ENCODE measurements around the gene GUCY1B1.
"Not testable (repeated sequence)": the region's sequence is repeated elsewhere in the genome, so short reads cannot be mapped to it uniquely, and the experiment has no call there.

GUCY1B1 gene

GRCh38 chr4:155762334-155762733, 3.5 kb downstream of the GUCY1B1 start:
- peak; percentile 26 for DNase-seq

GRCh38 chr4:155763551-155763950, 4.7 kb downstream of the GUCY1B1 start:
- DNase-seq = no peak

- DNase-seq = no peak
Measured at GRCh38 chr4:155765149-155765548, 6.3 kb downstream of the GUCY1B1 start.

DNA sequence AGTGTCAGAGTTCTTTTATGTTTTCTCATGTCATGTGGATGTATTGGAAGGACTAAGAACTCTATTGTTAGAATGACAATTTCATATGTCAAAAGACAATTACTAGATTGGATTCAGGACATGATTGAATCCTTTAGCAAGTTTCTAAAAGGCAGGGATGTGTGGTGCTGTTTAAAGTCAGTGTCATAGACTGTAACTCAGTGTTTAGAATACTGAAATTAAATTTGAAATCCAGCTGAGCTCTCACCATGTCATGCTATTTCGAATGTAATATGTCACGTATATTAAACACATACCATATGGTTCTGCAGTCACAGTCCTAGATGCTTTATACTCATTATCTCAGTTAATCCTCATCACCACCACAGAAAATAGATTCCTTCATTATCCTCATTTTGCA, 7.8 kb downstream of the GUCY1B1 start:
- DNase-seq = no peak

DNA sequence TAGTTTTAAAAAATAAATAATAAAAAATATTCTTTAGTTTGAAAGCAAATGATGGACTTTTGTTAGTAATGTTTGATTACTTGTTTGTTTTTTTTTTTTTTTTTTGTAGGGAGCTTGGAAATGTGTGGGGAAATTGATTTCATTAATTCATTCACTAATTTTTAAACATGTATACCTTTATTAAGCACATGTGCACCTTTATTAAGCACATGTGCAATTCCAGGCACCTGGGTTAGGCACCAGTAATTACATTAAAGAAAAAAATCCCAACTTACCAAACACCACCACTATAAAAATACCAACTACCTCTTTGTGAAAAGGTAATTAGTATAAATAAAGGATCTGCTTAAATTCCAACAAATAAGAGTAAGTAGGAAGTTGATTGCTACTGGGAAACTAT, 9.5 kb downstream of the GUCY1B1 start:
- DNase-seq = no peak

- no peak for DNase-seq
Measured at GRCh38 chr4:155769090-155769489, 10.3 kb downstream of the GUCY1B1 start.

GRCh38 chr4:155772459-155773195, 13.8 kb downstream of the GUCY1B1 start:
- no peak for DNase-seq

DNA sequence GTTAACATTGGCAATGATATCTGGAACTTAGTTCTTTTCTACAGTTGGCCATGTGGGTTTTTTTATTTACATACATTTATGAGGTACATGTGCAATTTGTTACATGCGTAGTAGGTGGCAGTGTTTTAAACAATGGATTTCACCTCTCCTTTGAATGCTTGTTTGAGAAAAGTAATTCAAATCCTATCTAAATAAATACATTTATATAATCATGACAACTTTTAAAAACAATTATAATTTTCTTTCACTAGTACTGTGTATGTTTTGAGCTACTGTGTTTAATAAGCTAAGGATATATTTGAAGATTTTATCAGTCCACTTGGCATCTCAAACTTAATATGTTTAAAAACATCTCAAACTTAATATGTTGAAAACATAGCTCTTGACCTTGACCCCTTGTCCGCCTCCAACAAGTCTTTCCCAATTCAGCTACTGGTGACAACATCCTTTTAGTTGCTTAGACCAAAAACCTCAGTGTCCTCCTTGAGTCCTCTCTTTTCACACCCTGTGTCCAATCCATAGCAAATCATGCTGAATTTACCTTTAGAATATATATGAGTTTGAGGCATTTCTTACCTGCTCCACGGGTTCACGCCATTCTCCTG, 14.5 kb downstream of the GUCY1B1 start:
- DNase-seq = no peak

GRCh38 chr4:155774033-155774432, 15.2 kb downstream of the GUCY1B1 start:
- DNase-seq = no peak

DNA sequence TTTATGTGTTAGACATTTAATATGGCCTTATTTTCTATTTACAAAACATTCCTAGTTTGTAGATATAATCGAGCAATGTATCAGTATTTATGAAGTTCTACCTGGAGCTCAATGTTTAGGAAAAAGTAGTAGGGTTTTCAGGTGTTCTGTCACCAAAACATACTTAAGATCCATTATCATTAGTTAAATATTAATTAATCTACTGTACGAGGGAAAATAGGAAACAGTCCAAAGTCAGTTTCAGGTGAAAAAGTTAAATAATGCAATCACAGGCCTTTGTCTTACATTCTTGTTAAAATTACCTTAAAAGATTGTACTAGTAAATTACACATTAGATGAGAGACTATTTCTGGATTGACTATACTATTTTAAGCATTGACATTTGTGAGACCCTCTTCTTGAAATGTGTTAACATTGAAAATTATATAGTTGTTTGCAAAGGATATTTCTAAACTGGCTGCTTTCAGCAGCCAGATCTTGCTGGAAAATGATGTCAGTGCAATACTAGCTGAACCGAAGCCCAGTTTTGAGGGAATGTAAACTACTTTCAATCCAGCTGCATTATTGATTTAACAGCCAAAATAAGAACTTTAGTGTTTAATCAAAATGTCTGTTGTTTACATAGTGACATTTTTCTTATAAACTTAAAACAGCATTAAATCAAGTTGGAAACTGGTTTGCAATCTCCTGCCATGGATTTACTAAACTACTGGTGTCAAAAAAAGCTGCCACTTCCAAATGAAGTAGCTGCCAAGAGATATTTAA, 19.3 kb downstream of the GUCY1B1 start:
- DNase-seq = peak; percentile 18

DNA sequence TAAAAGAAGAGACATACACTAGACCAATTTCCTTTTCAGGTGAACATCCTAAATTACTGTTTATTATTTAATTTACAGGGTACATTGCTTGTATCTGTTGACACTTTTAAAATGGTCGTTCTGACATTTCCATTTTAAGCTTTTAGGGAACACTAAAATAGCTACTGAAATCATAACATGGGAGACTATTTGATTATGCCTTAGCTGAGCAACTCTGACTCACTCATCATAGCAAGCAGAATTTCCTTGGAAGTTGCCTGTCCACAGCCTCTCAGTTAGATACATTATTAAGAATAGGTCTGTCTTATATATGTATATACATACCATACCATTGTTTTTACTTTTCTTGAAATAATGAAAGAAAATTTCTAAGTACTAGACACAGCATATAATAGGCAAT, 22.0 kb downstream of the GUCY1B1 start:
- no peak for DNase-seq

DNA sequence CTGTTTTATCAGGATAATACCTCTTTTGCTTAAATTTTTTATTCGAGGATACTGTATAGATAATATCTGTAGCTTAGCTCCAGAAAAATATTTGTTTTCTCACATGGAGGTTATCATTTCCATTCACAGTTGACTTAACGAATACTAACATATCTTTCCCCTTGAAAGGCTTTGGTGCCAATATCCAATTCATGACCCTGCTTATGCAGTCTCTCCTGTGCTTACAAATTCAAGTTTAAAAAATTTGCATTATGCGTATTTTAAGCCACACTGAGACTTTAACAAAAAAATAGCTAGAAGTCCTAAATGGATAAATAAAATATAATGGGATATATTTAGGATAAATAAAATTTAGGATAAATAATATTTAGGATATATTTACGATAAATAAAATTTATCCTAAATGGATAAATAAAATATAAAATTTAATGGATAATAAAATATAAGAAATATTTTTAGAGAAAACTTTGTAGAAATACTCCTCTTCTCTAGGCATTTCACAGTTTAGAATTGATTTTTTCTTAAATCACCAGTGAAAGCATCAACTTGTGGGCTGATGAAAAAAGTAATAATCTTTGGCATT, 22.5 kb downstream of the GUCY1B1 start:
- DNase-seq = no peak

DNA sequence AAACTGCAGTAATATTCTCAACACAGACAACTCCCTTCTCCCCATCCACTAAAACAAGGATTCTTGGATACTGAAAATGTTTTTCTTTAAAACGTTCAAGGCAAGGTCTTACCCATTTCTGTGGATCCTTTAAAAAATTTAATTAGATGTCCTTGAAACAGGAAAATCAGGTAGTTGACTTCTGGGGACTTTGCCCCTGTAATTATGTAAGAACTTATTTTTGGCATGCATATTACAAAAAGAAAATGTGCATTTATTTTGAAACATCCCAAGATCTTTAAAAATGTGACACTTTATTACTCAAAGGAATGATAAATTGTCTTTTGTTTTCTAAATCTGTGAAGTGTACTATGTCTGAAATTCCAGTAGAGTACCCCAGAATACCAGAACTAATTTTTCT, 25.8 kb downstream of the GUCY1B1 start:
- no peak for DNase-seq

- DNase-seq = no peak
Measured at GRCh38 chr4:155785828-155786227, 27.0 kb downstream of the GUCY1B1 start.

- DNase-seq = peak; percentile 53
Measured at GRCh38 chr4:155787113-155787710, 28.4 kb downstream of the GUCY1B1 start.

- DNase-seq = no peak
Measured at GRCh38 chr4:155789391-155789790, 30.6 kb downstream of the GUCY1B1 start.

- no peak for DNase-seq
Measured at GRCh38 chr4:155789982-155790381, 31.2 kb downstream of the GUCY1B1 start.

GRCh38 chr4:155794589-155795236, 35.9 kb downstream of the GUCY1B1 start:
- DNase-seq = no peak

- peak; percentile 54 for DNase-seq
Measured at GRCh38 chr4:155795991-155796390, 37.2 kb downstream of the GUCY1B1 start.

- not testable (repeated sequence) for DNase-seq
Measured at GRCh38 chr4:155797581-155797980, 38.8 kb downstream of the GUCY1B1 start.

GRCh38 chr4:155799116-155799793, 40.4 kb downstream of the GUCY1B1 start:
- DNase-seq = peak; percentile 41

GRCh38 chr4:155799794-155800123, 40.9 kb downstream of the GUCY1B1 start:
- no peak for DNase-seq
